PFSK-1 (cell line): ENCODE data around the gene CTCF.

ENCODE experiments used
- FOXP2 ChIP-seq: optimal IDR thresholded peaks from 2 replicates; pipeline ENCODE3; 2011; ENCODE audit warnings: borderline replicate concordance, control low read depth, inconsistent platforms; ENCODE audit not compliant: insufficient read depth; ENCODE audit errors: extremely low read length, extremely low read depth
- POLR2AphosphoS5 ChIP-seq: IDR thresholded peaks from 2 replicates; pipeline ENCODE4 v1.6.1; 2012; ENCODE audit warnings: low read depth, mild to moderate bottlenecking, control low read depth, low read length, moderate library complexity
- REST ChIP-seq, 2 experiments: IDR thresholded peaks; 2 replicates each; pipeline versions ENCODE4 v1.6.1 to v1.8.0; 2011 to 2012; ENCODE audit warnings: low read depth in 2 of 2, low read length in 2 of 2, control low read depth in 1 of 2, inconsistent platforms in 1 of 2, mild to moderate bottlenecking in 1 of 2, moderate library complexity in 1 of 2; ENCODE audit not compliant: insufficient read depth in 1 of 2
- SIN3A ChIP-seq: IDR thresholded peaks from 2 replicates; pipeline ENCODE4 v1.6.1; 2012; ENCODE audit warnings: mild to moderate bottlenecking, low read length, moderate library complexity, borderline replicate concordance; ENCODE audit not compliant: insufficient read depth
- TAF1 ChIP-seq: IDR thresholded peaks from 2 replicates; pipeline ENCODE4 v1.6.1; 2012; ENCODE audit warnings: low read length, control low read depth, borderline replicate concordance; ENCODE audit not compliant: insufficient read depth

- no peak for TF ChIP-seq POLR2AphosphoS5
- no peak for TF ChIP-seq TAF1
- TF ChIP-seq SIN3A, result no peak
- TF ChIP-seq REST (IDR thresholded peaks at IDR 0.05; ENCODE audit: insufficient read depth in 1 of 2, low read depth in 2 of 2, low read length in 2 of 2), result no peak
- TF ChIP-seq FOXP2, result no peak
Observed at GRCh38 chr16:67650023-67650422, 87.7 kb downstream of the CTCF start.
